ENCODE measurements around the gene XPO1.

DNA sequence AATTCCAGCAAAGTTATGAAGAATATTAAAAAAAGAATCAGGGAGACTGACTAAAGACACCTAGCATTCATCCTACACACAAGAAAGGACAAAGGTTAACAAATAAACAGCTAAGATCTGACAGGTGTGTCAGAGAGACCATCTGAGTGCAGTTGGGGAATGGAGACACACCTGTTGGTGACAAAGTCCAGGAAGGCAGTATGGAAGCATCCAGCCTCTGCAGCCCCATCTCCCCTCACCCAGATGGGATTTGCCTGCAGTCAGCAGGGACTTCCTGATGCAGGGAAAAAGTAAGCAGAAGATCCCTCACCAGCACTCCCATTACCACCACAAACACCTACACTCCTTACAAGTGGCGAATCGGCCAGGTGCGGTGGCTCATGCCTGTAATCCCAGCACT lies 105.2 kb downstream of the XPO1 start:
- TF ChIP-seq, protein P1, sequence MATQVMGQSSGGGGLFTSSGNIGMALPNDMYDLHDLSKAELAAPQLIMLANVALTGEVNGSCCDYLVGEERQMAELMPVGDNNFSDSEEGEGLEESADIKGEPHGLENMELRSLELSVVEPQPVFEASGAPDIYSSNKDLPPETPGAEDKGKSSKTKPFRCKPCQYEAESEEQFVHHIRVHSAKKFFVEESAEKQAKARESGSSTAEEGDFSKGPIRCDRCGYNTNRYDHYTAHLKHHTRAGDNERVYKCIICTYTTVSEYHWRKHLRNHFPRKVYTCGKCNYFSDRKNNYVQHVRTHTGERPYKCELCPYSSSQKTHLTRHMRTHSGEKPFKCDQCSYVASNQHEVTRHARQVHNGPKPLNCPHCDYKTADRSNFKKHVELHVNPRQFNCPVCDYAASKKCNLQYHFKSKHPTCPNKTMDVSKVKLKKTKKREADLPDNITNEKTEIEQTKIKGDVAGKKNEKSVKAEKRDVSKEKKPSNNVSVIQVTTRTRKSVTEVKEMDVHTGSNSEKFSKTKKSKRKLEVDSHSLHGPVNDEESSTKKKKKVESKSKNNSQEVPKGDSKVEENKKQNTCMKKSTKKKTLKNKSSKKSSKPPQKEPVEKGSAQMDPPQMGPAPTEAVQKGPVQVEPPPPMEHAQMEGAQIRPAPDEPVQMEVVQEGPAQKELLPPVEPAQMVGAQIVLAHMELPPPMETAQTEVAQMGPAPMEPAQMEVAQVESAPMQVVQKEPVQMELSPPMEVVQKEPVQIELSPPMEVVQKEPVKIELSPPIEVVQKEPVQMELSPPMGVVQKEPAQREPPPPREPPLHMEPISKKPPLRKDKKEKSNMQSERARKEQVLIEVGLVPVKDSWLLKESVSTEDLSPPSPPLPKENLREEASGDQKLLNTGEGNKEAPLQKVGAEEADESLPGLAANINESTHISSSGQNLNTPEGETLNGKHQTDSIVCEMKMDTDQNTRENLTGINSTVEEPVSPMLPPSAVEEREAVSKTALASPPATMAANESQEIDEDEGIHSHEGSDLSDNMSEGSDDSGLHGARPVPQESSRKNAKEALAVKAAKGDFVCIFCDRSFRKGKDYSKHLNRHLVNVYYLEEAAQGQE (IDR thresholded peaks at IDR 0.05; ENCODE audit: insufficient read depth in 1 of 2, low read depth in 2 of 2, low read length in 1 of 2): no peak
- TF ChIP-seq, protein P2, sequence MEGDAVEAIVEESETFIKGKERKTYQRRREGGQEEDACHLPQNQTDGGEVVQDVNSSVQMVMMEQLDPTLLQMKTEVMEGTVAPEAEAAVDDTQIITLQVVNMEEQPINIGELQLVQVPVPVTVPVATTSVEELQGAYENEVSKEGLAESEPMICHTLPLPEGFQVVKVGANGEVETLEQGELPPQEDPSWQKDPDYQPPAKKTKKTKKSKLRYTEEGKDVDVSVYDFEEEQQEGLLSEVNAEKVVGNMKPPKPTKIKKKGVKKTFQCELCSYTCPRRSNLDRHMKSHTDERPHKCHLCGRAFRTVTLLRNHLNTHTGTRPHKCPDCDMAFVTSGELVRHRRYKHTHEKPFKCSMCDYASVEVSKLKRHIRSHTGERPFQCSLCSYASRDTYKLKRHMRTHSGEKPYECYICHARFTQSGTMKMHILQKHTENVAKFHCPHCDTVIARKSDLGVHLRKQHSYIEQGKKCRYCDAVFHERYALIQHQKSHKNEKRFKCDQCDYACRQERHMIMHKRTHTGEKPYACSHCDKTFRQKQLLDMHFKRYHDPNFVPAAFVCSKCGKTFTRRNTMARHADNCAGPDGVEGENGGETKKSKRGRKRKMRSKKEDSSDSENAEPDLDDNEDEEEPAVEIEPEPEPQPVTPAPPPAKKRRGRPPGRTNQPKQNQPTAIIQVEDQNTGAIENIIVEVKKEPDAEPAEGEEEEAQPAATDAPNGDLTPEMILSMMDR (IDR thresholded peaks at IDR 0.05): no peak
- TF ChIP-seq TCF7L2 (IDR thresholded peaks at IDR 0.05; ENCODE audit: low read depth, low read length): no peak
- no peak for TF ChIP-seq POLR2AphosphoS5 (IDR thresholded peaks at IDR 0.05; ENCODE audit: low read depth, low read length)
